HG02970 (cell line): ENCODE data around the gene CDSN.
"Not testable (repeated sequence)": the region's sequence is repeated elsewhere in the genome, so short reads cannot be mapped to it uniquely, and the experiment has no call there.

ENCODE experiments used
- ATAC-seq: cut with Tn5 transposase; IDR thresholded peaks from one replicate; pipeline ENCODE4 v1.9.1; 2021; ENCODE audit warnings: mild to moderate bottlenecking, moderate library complexity, moderate number of reproducible peaks; ENCODE audit not compliant: unreplicated experiment, low FRiP score

The CDSN gene

GRCh38 chr6:31091680-31092079 is 28.6 kb downstream of the CDSN start:
- no peak for ATAC-seq

GRCh38 chr6:31090973-31091364 is 29.3 kb downstream of the CDSN start:
- ATAC-seq, result no peak

GRCh38 chr6:31090275-31090972 is 29.8 kb downstream of the CDSN start:
- no peak for ATAC-seq

- ATAC-seq, result no peak
These were observed 32.7 kb downstream of the CDSN start for GRCh38 chr6:31087494-31088089.

GRCh38 chr6:31086788-31087440 is 33.3 kb downstream of the CDSN start:
- ATAC-seq, result no peak

- no peak for ATAC-seq
These were observed 36.4 kb downstream of the CDSN start for GRCh38 chr6:31083742-31084354.

- ATAC-seq, result no peak
These were observed 38.4 kb downstream of the CDSN start for GRCh38 chr6:31081872-31082271.

GRCh38 chr6:31079656-31080261 is 40.5 kb downstream of the CDSN start:
- ATAC-seq, result no peak

GRCh38 chr6:31076611-31077010 is 43.6 kb downstream of the CDSN start:
- ATAC-seq, result no peak

- ATAC-seq, result no peak
These were observed 44.7 kb downstream of the CDSN start for GRCh38 chr6:31075528-31075927.

- ATAC-seq, result no peak
These were observed 45.8 kb downstream of the CDSN start for GRCh38 chr6:31074401-31074800.

- ATAC-seq, result no peak
These were observed 49.5 kb downstream of the CDSN start for GRCh38 chr6:31070711-31071197.

- ATAC-seq, result no peak
These were observed 51.4 kb downstream of the CDSN start for GRCh38 chr6:31068669-31069340.

GRCh38 chr6:31067891-31068668 is 52.2 kb downstream of the CDSN start:
- not testable (repeated sequence) for ATAC-seq

- ATAC-seq, result not testable (repeated sequence)
These were observed 53.2 kb downstream of the CDSN start for GRCh38 chr6:31067028-31067427.

GRCh38 chr6:31065556-31065955 is 54.7 kb downstream of the CDSN start:
- ATAC-seq, result no peak
